IMR-90 (cell line): ENCODE results near the gene RNF144A. TPM values are rescaled to one million over a fixed set of nuclear protein-coding genes. Genes with fewer than 3 reads are reported as not detected.

Source experiments
- ATAC-seq: fragments of 200-7000 bp; cut with Tn5 transposase; 2 replicates; pipeline ENCODE4 v1.9.1; 2020; ENCODE audit warnings: low read depth, mild to moderate bottlenecking, moderate library complexity
- BruUV-seq: library from RNA; stranded (reverse); fragments of 400-500 nt; replicated peaks from 2 replicates; lab custom pipeline; 2021; lab: Mats Ljungman, UMichigan
- CTCF ChIA-PET: fragments of 300-600 bp; formaldehyde crosslinking; extraction: SDS; loops from one replicate; lab custom pipeline; 2021; ENCODE audit warnings: antibody characterized with exemption; lab: Yijun Ruan, JAX
- POLR2A ChIA-PET: fragments of 300-600 bp; sonication (Branson Sonifier 250); formaldehyde crosslinking; loops from one replicate; lab custom pipeline; 2022; ENCODE audit warnings: antibody characterized with exemption; ENCODE audit not compliant: unreplicated experiment; lab: Charles Lee
- DNase-seq: peaks from one replicate; pipeline ENCODE4 v3.0.0; 2013
- H2AFZ ChIP-seq: replicated peaks from 2 replicates; pipeline ENCODE3; 2013; ENCODE audit warnings: low read length, mild to moderate bottlenecking; ENCODE audit not compliant: poor library complexity
- H2AK5ac ChIP-seq: 2 replicates; pipeline ENCODE4 v1.6.1; 2013; ENCODE audit warnings: low read depth, low read length, inconsistent platforms
- H2AK9ac ChIP-seq: replicated peaks from 2 replicates; pipeline ENCODE3; 2013; ENCODE audit warnings: mild to moderate bottlenecking, low read depth, low read length, moderate library complexity; ENCODE audit not compliant: poor library complexity
- H2BK120ac ChIP-seq: 2 replicates; pipeline ENCODE4 v1.6.1; 2013; ENCODE audit warnings: low read depth, low read length, inconsistent platforms
- H2BK15ac ChIP-seq: 3 replicates; pipeline ENCODE4 v1.6.1; 2013; ENCODE audit warnings: low read depth, low read length, inconsistent platforms
- H2BK20ac ChIP-seq: 2 replicates; pipeline ENCODE4 v1.6.1; 2013; ENCODE audit warnings: low read depth, mild to moderate bottlenecking, inconsistent platforms, low read length, moderate library complexity
- H2BK5ac ChIP-seq: 2 replicates; pipeline ENCODE4 v1.6.1; 2013; ENCODE audit warnings: mild to moderate bottlenecking, low read depth, low read length, inconsistent platforms; ENCODE audit not compliant: poor library complexity, severe bottlenecking
- H3K14ac ChIP-seq: replicated peaks from 2 replicates; pipeline ENCODE4 v1.6.1; 2013; ENCODE audit warnings: low read depth, low read length, inconsistent platforms
- H3K18ac ChIP-seq: 2 replicates; pipeline ENCODE4 v1.6.1; 2013; ENCODE audit warnings: low read depth, low read length, control low read depth
- H3K23ac ChIP-seq: 2 replicates; pipeline ENCODE4 v1.6.1; 2013; ENCODE audit warnings: low read depth, low read length, inconsistent platforms
- H3K27ac ChIP-seq: 2 replicates; pipeline ENCODE4 v1.5.1; 2013; ENCODE audit warnings: mild to moderate bottlenecking, control low read depth, low read length; ENCODE audit not compliant: insufficient read depth
- H3K27me3 ChIP-seq: 2 replicates; pipeline ENCODE4 v1.6.1; 2013; ENCODE audit warnings: low read length; ENCODE audit not compliant: control insufficient read depth, insufficient read depth
- H3K36me3 ChIP-seq: 2 replicates; pipeline ENCODE4 v1.6.1; 2013; ENCODE audit warnings: low read length, mixed read lengths; ENCODE audit not compliant: control insufficient read depth, insufficient read depth
- H3K4ac ChIP-seq: 2 replicates; pipeline ENCODE4 v1.6.1; 2013; ENCODE audit warnings: low read depth, low read length, inconsistent platforms
- H3K4me1 ChIP-seq: 2 replicates; pipeline ENCODE4 v1.6.1; 2013; ENCODE audit warnings: low read length, mixed read lengths; ENCODE audit not compliant: control insufficient read depth, insufficient read depth
- H3K4me2 ChIP-seq: 2 replicates; pipeline ENCODE4 v1.6.1; 2013; ENCODE audit warnings: low read depth, mild to moderate bottlenecking, control low read depth, low read length, moderate library complexity
- H3K4me3 ChIP-seq: 2 replicates; pipeline ENCODE4 v1.5.1; 2013; ENCODE audit warnings: low read depth, mild to moderate bottlenecking, control low read depth, low read length, moderate library complexity; ENCODE audit not compliant: insufficient read depth
- H3K56ac ChIP-seq: 2 replicates; pipeline ENCODE4 v1.6.1; 2013; ENCODE audit warnings: low read length, inconsistent platforms; ENCODE audit not compliant: insufficient read depth; ENCODE audit errors: extremely low read depth
- H3K79me1 ChIP-seq, 2 experiments: 2 replicates each; pipeline ENCODE4 v1.6.1; 2013; ENCODE audit warnings: low read length in 2 of 2, inconsistent platforms in 1 of 2, low read depth in 1 of 2
- H3K9ac ChIP-seq: 2 replicates; pipeline ENCODE4 v1.6.1; 2013; ENCODE audit warnings: low read depth, low read length, control low read depth
- H3K9me1 ChIP-seq: 2 replicates; pipeline ENCODE4 v1.6.1; 2013; ENCODE audit warnings: low read length, inconsistent platforms; ENCODE audit not compliant: insufficient read depth
- H3K9me3 ChIP-seq: 2 replicates; pipeline ENCODE4 v1.6.1; 2013; ENCODE audit warnings: low read length; ENCODE audit not compliant: control insufficient read depth, insufficient read depth
- H4K20me1 ChIP-seq: 2 replicates; pipeline ENCODE4 v1.6.1; 2013; ENCODE audit warnings: low read length, inconsistent platforms; ENCODE audit not compliant: insufficient read depth
- H4K5ac ChIP-seq: 2 replicates; pipeline ENCODE4 v1.6.1; 2013; ENCODE audit warnings: mild to moderate bottlenecking, low read depth, low read length, control low read depth
- H4K8ac ChIP-seq, 2 experiments: 2 replicates each; pipeline ENCODE4 v1.6.1; 2013; ENCODE audit warnings: low read depth in 2 of 2, low read length in 2 of 2, control low read depth in 1 of 2, inconsistent platforms in 1 of 2
- H4K91ac ChIP-seq: 2 replicates; pipeline ENCODE4 v1.6.1; 2013; ENCODE audit warnings: low read depth, low read length, inconsistent platforms; ENCODE audit not compliant: insufficient read depth
- BHLHE40 ChIP-seq: fragments of 150-350 bp; IDR thresholded peaks from 2 replicates; pipeline ENCODE4 v1.6.1; 2016; ENCODE audit warnings: mild to moderate bottlenecking, low read depth, low read length
- CEBPB ChIP-seq: IDR thresholded peaks from 2 replicates; pipeline ENCODE4 v1.6.1; 2012; ENCODE audit warnings: low read depth, low read length, improper control_type of control experiment
- CHD1 ChIP-seq: IDR thresholded peaks from 2 replicates; pipeline ENCODE4 v1.6.1; 2012; ENCODE audit warnings: low read depth, low read length, improper control_type of control experiment
- FOS ChIP-seq: fragments of 150-350 bp; IDR thresholded peaks from 2 replicates; pipeline ENCODE4 v1.6.1; 2016; ENCODE audit warnings: low read depth, low read length
- MAFK ChIP-seq: IDR thresholded peaks from 2 replicates; pipeline ENCODE4 v1.6.1; 2012; ENCODE audit warnings: low read depth, low read length, improper control_type of control experiment
- MAZ ChIP-seq: IDR thresholded peaks from 2 replicates; pipeline ENCODE4 v1.6.1; 2012; ENCODE audit warnings: low read depth, mild to moderate bottlenecking, low read length, improper control_type of control experiment, moderate library complexity, borderline replicate concordance
- MXI1 ChIP-seq: IDR thresholded peaks from 2 replicates; pipeline ENCODE4 v1.6.1; 2012; ENCODE audit warnings: low read depth, mild to moderate bottlenecking, low read length, moderate library complexity, borderline replicate concordance
- NFE2L2 ChIP-seq: fragments of 150-350 bp; IDR thresholded peaks from 2 replicates; pipeline ENCODE4 v1.6.1; 2016; ENCODE audit warnings: low read depth, mild to moderate bottlenecking, low read length
- POLR2A ChIP-seq: IDR thresholded peaks from 2 replicates; pipeline ENCODE4 v1.6.1; 2012; ENCODE audit warnings: mild to moderate bottlenecking, low read depth, low read length
- RAD21 ChIP-seq: IDR thresholded peaks from 2 replicates; pipeline ENCODE4 v1.6.1; 2012; ENCODE audit warnings: low read length, improper control_type of control experiment
- RCOR1 ChIP-seq: IDR thresholded peaks from 2 replicates; pipeline ENCODE4 v1.6.1; 2012; ENCODE audit warnings: mild to moderate bottlenecking, low read length, improper control_type of control experiment; ENCODE audit not compliant: insufficient replicate concordance
- RFX5 ChIP-seq: IDR thresholded peaks from 2 replicates; pipeline ENCODE4 v1.8.0; 2012; ENCODE audit warnings: low read depth, mild to moderate bottlenecking, low read length, moderate library complexity
- SMC3 ChIP-seq: fragments of 150-350 bp; IDR thresholded peaks from 2 replicates; pipeline ENCODE4 v1.6.1; 2016; ENCODE audit warnings: low read depth, mild to moderate bottlenecking, antibody characterized with exemption, low read length, moderate library complexity
- WGBS, 2 experiments: methylation state at CpG; one replicate each; pipeline versions ENCODE4 v1.1.5 to v1.1.7; 2013; ENCODE audit warnings: missing lambda C conversion rate in 2 of 2; ENCODE audit not compliant: insufficient read length in 1 of 2; ENCODE audit errors: extremely low coverage in 2 of 2; 5-methylcytosine and 5-hydroxymethylcytosine counted together
- dilution Hi-C: fragments of 300-500 bp; cut with HindIII; formaldehyde crosslinking; loops from one replicate; pipeline ENCODE4 v1.14.3; 2018; ENCODE audit warnings: low sequenced_read_pairs; ENCODE audit not compliant: unreplicated experiment
- in situ Hi-C: fragments of 300-500 bp; cut with MboI; formaldehyde crosslinking; loops from 3 replicates; pipeline ENCODE4 v1.14.3; 2019; ENCODE audit warnings: low sequenced_read_pairs, inconsistent platforms, mixed read lengths
- intact Hi-C: fragments of 100-400 bp; cut with micrococcal nuclease; formaldehyde crosslinking; loops from 2 replicates; pipeline ENCODE4 v1.10.0; 2022
- polyA plus RNA-seq, 3 experiments: library from polyadenylated mRNA; depleted of rRNA; stranded (reverse); fragments of >200 nt; gene quantifications; 2 replicates each; pipeline ENCODE4 v1.2.3, GENCODE V29; 2012; ENCODE audit warnings: low replicate concordance in 1 of 3
- total RNA-seq: library from RNA; depleted of rRNA; stranded (reverse); fragments of >200 nt; gene quantifications from 2 replicates; pipeline ENCODE4 v1.2.3, GENCODE V29; 2012
- TF ChIP-seq, protein P1 (sequence below): fragments of 150-350 bp; IDR thresholded peaks from 2 replicates; pipeline ENCODE4 v1.6.1; 2017; ENCODE audit warnings: mild to moderate bottlenecking, antibody characterized with exemption, low read length, low read depth
- TF ChIP-seq, protein P2 (sequence below): conservative IDR thresholded peaks from 2 replicates; pipeline ENCODE4 v1.5.1; 2012; ENCODE audit warnings: mild to moderate bottlenecking, low read depth, low read length, improper control_type of control experiment
- TF ChIP-seq, protein P3 (sequence below): fragments of 150-350 bp; IDR thresholded peaks from 2 replicates; pipeline ENCODE4 v1.6.1; 2016; ENCODE audit warnings: low read depth, mild to moderate bottlenecking, low read length, moderate library complexity, borderline replicate concordance

Gene RNF144A
- total and polyA plus RNA-seq, 2 of the 4 experiments (the other 2 are of a cell fraction): 0.18 to 0.26 TPM

DNA sequence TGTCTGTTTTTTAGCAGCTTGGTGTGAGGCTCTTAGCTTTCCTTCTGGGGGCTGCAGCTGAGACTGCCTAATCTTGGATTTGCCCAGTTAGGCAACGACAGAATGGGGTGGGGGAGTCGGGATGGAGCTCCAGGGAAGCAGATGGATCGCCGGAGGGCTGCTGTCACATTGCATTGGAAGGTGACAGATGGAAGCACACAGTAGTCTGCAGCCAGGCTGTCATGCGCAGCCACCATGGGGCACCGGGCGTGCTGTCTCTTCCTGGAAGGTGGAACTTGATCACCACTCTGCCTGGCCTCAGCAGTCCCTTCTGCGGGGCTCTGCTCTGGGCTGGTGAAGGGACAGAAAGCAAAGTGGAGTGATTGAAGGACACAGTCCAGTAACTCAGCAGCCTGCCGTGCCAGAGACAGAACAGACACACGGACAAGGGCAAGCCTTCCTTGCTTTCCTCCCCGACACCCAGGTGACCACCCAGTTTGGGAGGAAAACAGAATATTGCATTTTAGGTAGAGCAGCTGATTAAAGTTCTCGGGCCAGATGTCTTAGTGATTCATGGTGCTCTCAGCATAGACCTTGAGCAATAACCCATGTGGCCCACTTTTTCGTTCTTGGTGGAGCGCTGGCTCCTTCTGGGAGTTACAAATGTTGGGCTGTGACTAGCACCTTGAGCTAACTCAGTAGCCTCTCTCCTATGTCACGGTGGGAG, 40.9 kb downstream of the RNF144A start:
- Histone ChIP-seq H3K4me2 (no peak overlapping the region), H3K4me3 (no peak overlapping the region), H3K23ac (no peak overlapping the region), H3K4ac (no peak overlapping the region), H4K20me1 (no peaks in the 10 kb centered on the region), H2BK120ac (no peak overlapping the region), H3K14ac (no peak overlapping the region), H2AK9ac (no peak overlapping the region), H2BK5ac (no peak overlapping the region), H2AFZ (no peak overlapping the region), H2AK5ac (no peak overlapping the region), H4K91ac (no peak overlapping the region), H3K9me3 (0 out of 2 replicates have a peak, but pooled peaks cover 3% of the 10 kb centered on the region), H2BK15ac (no peak overlapping the region), H3K79me1 (no peaks in the 10 kb centered on the region), H3K9ac (no peak overlapping the region), H3K36me3 (no peaks in the 10 kb centered on the region), H3K27ac (no peak overlapping the region), H4K5ac (no peak overlapping the region), H3K56ac (no peak overlapping the region), H3K27me3 (peaks cover 2% of the 10 kb centered on the region; the same call in 1 of the 2 replicates), H2BK20ac (no peak overlapping the region), H3K4me1 (no peaks in the 10 kb centered on the region), H3K9me1 (no peaks in the 10 kb centered on the region), H4K8ac (no peak overlapping the region), H3K18ac (no peak overlapping the region)
- DNase-seq: no peak
- no peak for TF ChIP-seq MXI1
- TF ChIP-seq CHD1: no peak
- no peak for TF ChIP-seq RFX5
- TF ChIP-seq BHLHE40: no peak
- no peak for TF ChIP-seq CEBPB
- no peak for TF ChIP-seq FOS
- no peak for TF ChIP-seq MAZ
- TF ChIP-seq, protein P1, sequence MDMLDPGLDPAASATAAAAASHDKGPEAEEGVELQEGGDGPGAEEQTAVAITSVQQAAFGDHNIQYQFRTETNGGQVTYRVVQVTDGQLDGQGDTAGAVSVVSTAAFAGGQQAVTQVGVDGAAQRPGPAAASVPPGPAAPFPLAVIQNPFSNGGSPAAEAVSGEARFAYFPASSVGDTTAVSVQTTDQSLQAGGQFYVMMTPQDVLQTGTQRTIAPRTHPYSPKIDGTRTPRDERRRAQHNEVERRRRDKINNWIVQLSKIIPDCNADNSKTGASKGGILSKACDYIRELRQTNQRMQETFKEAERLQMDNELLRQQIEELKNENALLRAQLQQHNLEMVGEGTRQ: no peak
- TF ChIP-seq RCOR1: no peak
- TF ChIP-seq, protein P2, sequence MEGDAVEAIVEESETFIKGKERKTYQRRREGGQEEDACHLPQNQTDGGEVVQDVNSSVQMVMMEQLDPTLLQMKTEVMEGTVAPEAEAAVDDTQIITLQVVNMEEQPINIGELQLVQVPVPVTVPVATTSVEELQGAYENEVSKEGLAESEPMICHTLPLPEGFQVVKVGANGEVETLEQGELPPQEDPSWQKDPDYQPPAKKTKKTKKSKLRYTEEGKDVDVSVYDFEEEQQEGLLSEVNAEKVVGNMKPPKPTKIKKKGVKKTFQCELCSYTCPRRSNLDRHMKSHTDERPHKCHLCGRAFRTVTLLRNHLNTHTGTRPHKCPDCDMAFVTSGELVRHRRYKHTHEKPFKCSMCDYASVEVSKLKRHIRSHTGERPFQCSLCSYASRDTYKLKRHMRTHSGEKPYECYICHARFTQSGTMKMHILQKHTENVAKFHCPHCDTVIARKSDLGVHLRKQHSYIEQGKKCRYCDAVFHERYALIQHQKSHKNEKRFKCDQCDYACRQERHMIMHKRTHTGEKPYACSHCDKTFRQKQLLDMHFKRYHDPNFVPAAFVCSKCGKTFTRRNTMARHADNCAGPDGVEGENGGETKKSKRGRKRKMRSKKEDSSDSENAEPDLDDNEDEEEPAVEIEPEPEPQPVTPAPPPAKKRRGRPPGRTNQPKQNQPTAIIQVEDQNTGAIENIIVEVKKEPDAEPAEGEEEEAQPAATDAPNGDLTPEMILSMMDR: no peak
- no peak for TF ChIP-seq SMC3
- TF ChIP-seq NFE2L2: no peak
- TF ChIP-seq, protein P3, sequence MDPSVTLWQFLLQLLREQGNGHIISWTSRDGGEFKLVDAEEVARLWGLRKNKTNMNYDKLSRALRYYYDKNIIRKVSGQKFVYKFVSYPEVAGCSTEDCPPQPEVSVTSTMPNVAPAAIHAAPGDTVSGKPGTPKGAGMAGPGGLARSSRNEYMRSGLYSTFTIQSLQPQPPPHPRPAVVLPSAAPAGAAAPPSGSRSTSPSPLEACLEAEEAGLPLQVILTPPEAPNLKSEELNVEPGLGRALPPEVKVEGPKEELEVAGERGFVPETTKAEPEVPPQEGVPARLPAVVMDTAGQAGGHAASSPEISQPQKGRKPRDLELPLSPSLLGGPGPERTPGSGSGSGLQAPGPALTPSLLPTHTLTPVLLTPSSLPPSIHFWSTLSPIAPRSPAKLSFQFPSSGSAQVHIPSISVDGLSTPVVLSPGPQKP: no peak
- TF ChIP-seq POLR2A: no peak
- TF ChIP-seq RAD21: no peak
- no peak for TF ChIP-seq MAFK
- no TSS peak for BruUV-seq
- ChIA-PET CTCF (no interaction called here), POLR2A (no interaction called here)
- ATAC-seq: no peak
- dilution Hi-C loops (no loop called here), intact Hi-C loops (no loop called here), in situ Hi-C loops (no loop called here)
- WGBS, 2 experiments: 73% methylated on average over 3 of the region's 15 CpGs; no CpG with 5 or more reads in 1 of the 2 experiments
